Hepatocyte (in vitro differentiated cells): ENCODE data around the gene TTC28. TPM values are rescaled to one million over a fixed set of nuclear protein-coding genes. Genes with fewer than 3 reads are reported as not detected.
A peak's percentile ranks its signal among the peaks of the same experiment; 100 is the strongest.

Experiments used
- DNase-seq: peaks from one replicate; pipeline ENCODE4 v3.0.0-alpha.2; 2016; ENCODE audit warnings: low spot score
- H2AFZ ChIP-seq: fragments of 200-600 bp; sonication (generic); 2 replicates; pipeline ENCODE4 v1.6.0; 2016; ENCODE audit warnings: antibody characterized with exemption, mild to moderate bottlenecking
- H3K27ac ChIP-seq: fragments of 200-600 bp; sonication (generic); 2 replicates; pipeline ENCODE4 v1.5.1; 2016; ENCODE audit warnings: mild to moderate bottlenecking
- H3K27me3 ChIP-seq: fragments of 200-600 bp; sonication (generic); 2 replicates; pipeline ENCODE4 v1.6.1; 2016
- H3K36me3 ChIP-seq: fragments of 200-600 bp; sonication (generic); replicated peaks from 2 replicates; pipeline ENCODE4 v1.5.1; 2016; ENCODE audit warnings: low read depth; ENCODE audit not compliant: insufficient read depth
- H3K4me1 ChIP-seq: fragments of 200-600 bp; sonication (generic); 2 replicates; pipeline ENCODE4 v1.5.1; 2016; ENCODE audit warnings: mild to moderate bottlenecking, moderate library complexity; ENCODE audit not compliant: insufficient read depth
- H3K4me2 ChIP-seq: fragments of 200-600 bp; sonication (generic); 2 replicates; pipeline ENCODE4 v1.6.0; 2016
- H3K4me3 ChIP-seq: fragments of 200-600 bp; sonication (generic); 2 replicates; pipeline ENCODE4 v1.5.1; 2016; ENCODE audit warnings: mild to moderate bottlenecking
- H3K79me2 ChIP-seq: fragments of 200-600 bp; sonication (generic); 2 replicates; pipeline ENCODE4 v1.6.0; 2017; ENCODE audit warnings: mild to moderate bottlenecking
- H3K9me2 ChIP-seq: fragments of 200-600 bp; sonication (generic); replicated peaks from 2 replicates; pipeline ENCODE4 v1.6.0; 2017; ENCODE audit warnings: mild to moderate bottlenecking; ENCODE audit not compliant: insufficient read depth
- H3K9me3 ChIP-seq: fragments of 200-600 bp; sonication (generic); 2 replicates; pipeline ENCODE4 v1.5.1; 2016; ENCODE audit warnings: low read depth, mild to moderate bottlenecking
- H4K20me1 ChIP-seq: fragments of 200-600 bp; sonication (generic); 2 replicates; pipeline ENCODE4 v1.6.0; 2016; ENCODE audit warnings: mild to moderate bottlenecking; ENCODE audit not compliant: insufficient read depth, poor library complexity, severe bottlenecking
- CTCF ChIP-seq: fragments of 200-600 bp; sonication (generic); IDR thresholded peaks from 2 replicates; pipeline ENCODE4 v1.5.1; 2016; ENCODE audit warnings: antibody characterized with exemption, mild to moderate bottlenecking; ENCODE audit not compliant: poor library complexity
- EZH2 ChIP-seq: fragments of 200-600 bp; sonication (generic); IDR thresholded peaks from 2 replicates; pipeline ENCODE4 v1.6.1; 2016; ENCODE audit warnings: antibody characterized with exemption, mild to moderate bottlenecking, borderline replicate concordance
- EZH2phosphoT487 ChIP-seq: fragments of 200-600 bp; sonication (generic); IDR thresholded peaks from one replicate; pipeline ENCODE4 v1.6.1; 2018; ENCODE audit warnings: antibody characterized with exemption, mild to moderate bottlenecking, low read depth, moderate library complexity; ENCODE audit not compliant: unreplicated experiment, severe bottlenecking
- WGBS: methylation state at CpG from one replicate; pipeline ENCODE4 v1.1.6; 2016; ENCODE audit warnings: low lambda C conversion rate; ENCODE audit errors: missing lambda C conversion rate; 5-methylcytosine and 5-hydroxymethylcytosine counted together
- polyA plus RNA-seq: library from polyadenylated mRNA; unstranded; fragments of >200 nt; fragmentation: Nextera tagmentation; extraction: Ambion mirVana; gene quantifications from 2 replicates; pipeline ENCODE4 v1.2.1, GENCODE V29; 2016
- total RNA-seq: library from RNA; depleted of rRNA; stranded (reverse); fragments of >200 nt; gene quantifications from 2 replicates; pipeline ENCODE4 v1.2.3, GENCODE V29; 2014

Gene TTC28
- total and polyA plus RNA-seq, 2 experiments from 2014 or later, result 14.7 to 30.4 TPM

- no peaks in the 10 kb centered on the region for H3K9me2 ChIP-seq
- no peak overlapping the region for H3K4me2 ChIP-seq
- no peak overlapping the region for H2AFZ ChIP-seq
- no peaks in the 10 kb centered on the region for H3K79me2 ChIP-seq
- H3K4me1 ChIP-seq, result no peaks in the 10 kb centered on the region
- H3K9me3 ChIP-seq, result no peaks in the 10 kb centered on the region
- H3K27me3 ChIP-seq, result no peaks in the 10 kb centered on the region
- no peak overlapping the region for H3K4me3 ChIP-seq
- TF ChIP-seq EZH2 (no peak), CTCF (peak; percentile 83)
- DNase-seq, result peak; percentile 75
- 36% methylated on average over 4 of the region's 4 CpGs for WGBS
- H3K36me3 ChIP-seq, result no peaks in the 10 kb centered on the region
- no peaks in the 10 kb centered on the region for H4K20me1 ChIP-seq
- no peak overlapping the region for H3K27ac ChIP-seq
These were observed 84.7 kb downstream of the TTC28 start for GRCh38 chr22:28594797-28595462.

GRCh38 chr22:28594076-28594796, 85.4 kb downstream of the TTC28 start:
- 45% methylated on average over 2 of the region's 2 CpGs for WGBS
- H3K36me3 ChIP-seq, result no peaks in the 10 kb centered on the region
- DNase-seq, result no peak
- H4K20me1 ChIP-seq, result no peaks in the 10 kb centered on the region
- H3K4me2 ChIP-seq, result no peak overlapping the region
- H2AFZ ChIP-seq, result no peak overlapping the region
- no peak overlapping the region for H3K4me3 ChIP-seq
- TF ChIP-seq CTCF (no peak), EZH2phosphoT487 (no peak), EZH2 (no peak)
- no peaks in the 10 kb centered on the region for H3K9me3 ChIP-seq
- no peak overlapping the region for H3K27ac ChIP-seq
- no peaks in the 10 kb centered on the region for H3K27me3 ChIP-seq
- no peaks in the 10 kb centered on the region for H3K79me2 ChIP-seq
- no peaks in the 10 kb centered on the region for H3K9me2 ChIP-seq
- H3K4me1 ChIP-seq, result no peaks in the 10 kb centered on the region

DNA sequence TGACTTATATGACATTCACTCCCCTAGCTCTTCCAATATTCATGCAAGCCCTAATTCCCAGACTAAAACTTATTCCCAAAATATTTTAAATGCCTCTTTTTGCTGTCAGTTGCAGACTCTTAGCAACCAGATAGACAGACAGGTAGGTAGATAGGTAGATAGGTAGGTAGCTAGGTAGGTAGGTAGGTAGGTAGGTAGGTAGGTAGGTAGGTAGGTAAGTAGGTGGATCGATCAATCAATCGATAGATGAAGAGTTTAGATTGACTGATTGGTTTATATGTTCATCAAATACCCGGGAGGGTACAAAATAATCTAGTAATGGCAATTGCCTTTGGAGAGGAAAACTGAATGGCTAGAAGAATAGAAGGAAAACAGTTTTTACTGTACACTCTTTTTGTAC, 86.3 kb downstream of the TTC28 start:
- H3K4me1 ChIP-seq, result no peaks in the 10 kb centered on the region
- H3K4me3 ChIP-seq, result no peak overlapping the region
- no peaks in the 10 kb centered on the region for H4K20me1 ChIP-seq
- TF ChIP-seq EZH2, result no peak
- TF ChIP-seq EZH2phosphoT487, result no peak
- no peak for TF ChIP-seq CTCF
- no peak overlapping the region for H2AFZ ChIP-seq
- no peaks in the 10 kb centered on the region for H3K9me2 ChIP-seq
- H3K79me2 ChIP-seq, result peaks cover 5% of the 10 kb centered on the region
- WGBS, result 95% methylated on average over 3 of the region's 3 CpGs
- H3K9me3 ChIP-seq, result no peaks in the 10 kb centered on the region
- no peak for DNase-seq
- H3K27me3 ChIP-seq, result no peaks in the 10 kb centered on the region
- no peak overlapping the region for H3K27ac ChIP-seq
- H3K4me2 ChIP-seq, result no peak overlapping the region
- no peaks in the 10 kb centered on the region for H3K36me3 ChIP-seq
